SJCRH30 (cell line): ENCODE measurements around the gene KIF2C. TPM values are rescaled to one million over a fixed set of nuclear protein-coding genes. Genes with fewer than 3 reads are reported as not detected.
"Not testable (repeated sequence)": the region's sequence is repeated elsewhere in the genome, so short reads cannot be mapped to it uniquely, and the experiment has no call there.

Source experiments
- DNase-seq, 2 experiments: peaks; one replicate each; pipeline ENCODE4 v3.0.0-alpha.2; 2015 to 2020
- H3K27ac ChIP-seq: fragments of 250-450 bp; sonication (Bioruptor Pico); 2 replicates; pipeline ENCODE4 v1.5.1; 2020; ENCODE audit warnings: mild to moderate bottlenecking, moderate library complexity
- H3K27me3 ChIP-seq: fragments of 250-450 bp; sonication (Bioruptor Pico); 2 replicates; pipeline ENCODE4 v1.5.1; 2020; ENCODE audit warnings: mild to moderate bottlenecking, moderate library complexity
- H3K36me3 ChIP-seq: fragments of 250-450 bp; sonication (Bioruptor Pico); 2 replicates; pipeline ENCODE4 v1.5.1; 2020; ENCODE audit warnings: mild to moderate bottlenecking, moderate library complexity
- H3K4me1 ChIP-seq: fragments of 250-450 bp; sonication (Bioruptor Pico); 2 replicates; pipeline ENCODE4 v1.5.1; 2020; ENCODE audit warnings: mild to moderate bottlenecking, moderate library complexity
- H3K4me3 ChIP-seq: fragments of 250-450 bp; sonication (Bioruptor Pico); 2 replicates; pipeline ENCODE4 v1.5.1; 2020; ENCODE audit warnings: mild to moderate bottlenecking, moderate library complexity
- H3K9me3 ChIP-seq: fragments of 250-450 bp; sonication (Bioruptor Pico); replicated peaks from 2 replicates; pipeline ENCODE4 v1.5.1; 2020; ENCODE audit warnings: mild to moderate bottlenecking, moderate library complexity
- total RNA-seq: library from RNA; depleted of rRNA; stranded (reverse); fragments of >200 nt; shearing (Covaris generic); gene quantifications from 2 replicates; pipeline ENCODE4 v1.2.3, GENCODE V29; 2014; rRNA removed

KIF2C gene
- total RNA-seq = 120 and 124 TPM in 2 replicates

GRCh38 chr1:44739307-44740178, at the start of gene KIF2C:
KIF2C (plus strand) TSS chr1:44739837; CDS start chr1:44739933, 96 bp downstream.
- peak; percentile 99 for DNase-seq
- no peaks in the 10 kb centered on the region for H3K27me3 ChIP-seq
- no peaks in the 10 kb centered on the region; the same call in 1 of the 2 replicates for H3K4me1 ChIP-seq
- H3K36me3 ChIP-seq = peaks cover 35% of the 10 kb centered on the region
- peak within 1 kb of the TSS; percentile 66 for H3K27ac ChIP-seq
- no peaks in the 10 kb centered on the region for H3K9me3 ChIP-seq
- peak within 1 kb of the TSS; percentile 76 for H3K4me3 ChIP-seq

GRCh38 chr1:44693159-44693558, 46.5 kb upstream of the KIF2C start:
- Histone ChIP-seq H3K4me1 (no peaks in the 10 kb centered on the region), H3K27me3 (peaks cover 7% of the 10 kb centered on the region; the same call in 1 of the 2 replicates), H3K4me3 (no peak overlapping the region), H3K9me3 (no peaks in the 10 kb centered on the region), H3K27ac (no peak overlapping the region), H3K36me3 (no peaks in the 10 kb centered on the region)
- no peak for DNase-seq

- H3K9me3 ChIP-seq = no peaks in the 10 kb centered on the region
- no peaks in the 10 kb centered on the region for H3K36me3 ChIP-seq
- H3K4me3 ChIP-seq = no peak overlapping the region
- peaks cover 7% of the 10 kb centered on the region; the same call in 1 of the 2 replicates for H3K27me3 ChIP-seq
- DNase-seq = no peak
- no peaks in the 10 kb centered on the region for H3K4me1 ChIP-seq
- H3K27ac ChIP-seq = no peak overlapping the region
Observed at GRCh38 chr1:44693900-44694299, 45.7 kb upstream of the KIF2C start.

- peaks cover 7% of the 10 kb centered on the region for H3K27me3 ChIP-seq
- H3K27ac ChIP-seq = no peak overlapping the region
Observed at GRCh38 chr1:44694863-44695478, 44.7 kb upstream of the KIF2C start.

GRCh38 chr1:44695671-44696070, 44.0 kb upstream of the KIF2C start:
- no peaks in the 10 kb centered on the region for H3K4me1 ChIP-seq
- DNase-seq = no peak
- H3K27me3 ChIP-seq = peaks cover 7% of the 10 kb centered on the region
- H3K4me3 ChIP-seq = no peak overlapping the region
- no peaks in the 10 kb centered on the region for H3K9me3 ChIP-seq
- no peaks in the 10 kb centered on the region for H3K36me3 ChIP-seq
- no peak overlapping the region for H3K27ac ChIP-seq

More at GRCh38 chr1:44694863-44695478, 44.7 kb upstream of the KIF2C start:
- Histone ChIP-seq H3K4me3 (no peak overlapping the region), H3K4me1 (no peaks in the 10 kb centered on the region), H3K36me3 (no peaks in the 10 kb centered on the region), H3K9me3 (no peaks in the 10 kb centered on the region)
- no peak for DNase-seq

GRCh38 chr1:44696101-44696500, 43.5 kb upstream of the KIF2C start:
- no peak for DNase-seq
- Histone ChIP-seq H3K9me3 (no peaks in the 10 kb centered on the region), H3K4me3 (no peak overlapping the region), H3K36me3 (no peaks in the 10 kb centered on the region), H3K4me1 (no peaks in the 10 kb centered on the region), H3K27ac (no peak overlapping the region), H3K27me3 (peaks cover 7% of the 10 kb centered on the region)

- Histone ChIP-seq H3K27ac (no peak overlapping the region), H3K4me1 (no peaks in the 10 kb centered on the region), H3K27me3 (peaks cover 7% of the 10 kb centered on the region), H3K9me3 (no peaks in the 10 kb centered on the region), H3K4me3 (no peak overlapping the region), H3K36me3 (no peaks in the 10 kb centered on the region)
- no peak for DNase-seq
Observed at GRCh38 chr1:44696789-44697345, 42.8 kb upstream of the KIF2C start.

- Histone ChIP-seq H3K4me3 (no peak overlapping the region), H3K27ac (no peak overlapping the region), H3K27me3 (peaks cover 7% of the 10 kb centered on the region), H3K4me1 (no peaks in the 10 kb centered on the region), H3K9me3 (no peaks in the 10 kb centered on the region), H3K36me3 (no peaks in the 10 kb centered on the region)
- no peak for DNase-seq
Observed at GRCh38 chr1:44698138-44698537, 41.5 kb upstream of the KIF2C start.

- not testable (repeated sequence) for H3K27me3 ChIP-seq, H3K27ac ChIP-seq, H3K36me3 ChIP-seq, DNase-seq, H3K4me1 ChIP-seq, H3K4me3 ChIP-seq, H3K9me3 ChIP-seq
Observed at GRCh38 chr1:44699375-44699774, 40.3 kb upstream of the KIF2C start.

GRCh38 chr1:44700573-44700972, 39.1 kb upstream of the KIF2C start:
- H3K27me3 ChIP-seq = peaks cover 7% of the 10 kb centered on the region
- DNase-seq = no peak
- H3K27ac ChIP-seq = no peak overlapping the region
- no peaks in the 10 kb centered on the region for H3K36me3 ChIP-seq
- H3K9me3 ChIP-seq = no peaks in the 10 kb centered on the region
- H3K4me3 ChIP-seq = no peak overlapping the region
- no peaks in the 10 kb centered on the region for H3K4me1 ChIP-seq

- H3K27me3 ChIP-seq = peaks cover 4% of the 10 kb centered on the region
- no peak overlapping the region for H3K4me3 ChIP-seq
- no peak overlapping the region for H3K27ac ChIP-seq
- H3K36me3 ChIP-seq = no peaks in the 10 kb centered on the region
- H3K4me1 ChIP-seq = no peaks in the 10 kb centered on the region
- no peaks in the 10 kb centered on the region for H3K9me3 ChIP-seq
- no peak for DNase-seq
Observed at GRCh38 chr1:44701141-44701573, 38.5 kb upstream of the KIF2C start.

- Histone ChIP-seq H3K4me3 (no peak overlapping the region), H3K27ac (no peak overlapping the region), H3K9me3 (no peaks in the 10 kb centered on the region), H3K36me3 (no peaks in the 10 kb centered on the region), H3K4me1 (no peaks in the 10 kb centered on the region), H3K27me3 (peaks cover 4% of the 10 kb centered on the region)
- no peak for DNase-seq
Observed at GRCh38 chr1:44705470-44705869, 34.2 kb upstream of the KIF2C start.

GRCh38 chr1:44705938-44706337, 33.7 kb upstream of the KIF2C start:
- Histone ChIP-seq H3K4me3 (no peak overlapping the region), H3K9me3 (no peaks in the 10 kb centered on the region), H3K27ac (no peak overlapping the region), H3K4me1 (no peaks in the 10 kb centered on the region), H3K27me3 (peaks cover 4% of the 10 kb centered on the region), H3K36me3 (no peaks in the 10 kb centered on the region)
- DNase-seq = no peak

GRCh38 chr1:44707112-44707881, 32.3 kb upstream of the KIF2C start:
- no peak for DNase-seq
- no peaks in the 10 kb centered on the region for H3K9me3 ChIP-seq
- no peaks in the 10 kb centered on the region for H3K4me1 ChIP-seq
- H3K27me3 ChIP-seq = peaks cover 4% of the 10 kb centered on the region
- H3K27ac ChIP-seq = no peak overlapping the region
- H3K4me3 ChIP-seq = no peak overlapping the region
- H3K36me3 ChIP-seq = no peaks in the 10 kb centered on the region
